T-cell (primary cell): Measurements from ENCODE around the gene FUNDC2. TPM values are rescaled to one million over a fixed set of nuclear protein-coding genes. Genes with fewer than 3 reads are reported as not detected.

Experiments used
- ATAC-seq, 4 experiments: fragments of 200-7000 bp in 3 of 4; fragments of 150-1000 bp in 1 of 4; cut with Tn5 transposase; replicated peaks in 1 of 4; 1 replicate in 3 of 4; 2 replicates in 1 of 4; pipeline ENCODE4 v1.10.0; 2021; ENCODE audit warnings: moderate library complexity in 3 of 4, mild to moderate bottlenecking in 2 of 4, moderate number of reproducible peaks in 1 of 4
- CTCF ChIA-PET, 2 donors: fragments of 300-600 bp; sonication (Branson Sonifier 250); formaldehyde crosslinking; loops; one replicate each; lab custom pipeline; 2022; ENCODE audit warnings: antibody characterized with exemption in 2 of 2; lab: Charles Lee
- POLR2A ChIA-PET, 2 donors: fragments of 300-600 bp; sonication (Branson Sonifier 250); formaldehyde crosslinking; loops; one replicate each; lab custom pipeline; 2022; ENCODE audit warnings: antibody characterized with exemption in 2 of 2; lab: Charles Lee
- DNase-seq, 35 experiments: peaks; one replicate each; pipeline versions ENCODE4 v3.0.0 to v3.0.0-alpha.2; 2013 to 2023
- H3K27ac ChIP-seq: one replicate; pipeline ENCODE4 v1.5.1; 2013; ENCODE audit warnings: low read length
- H3K27me3 ChIP-seq, 2 experiments: replicated peaks in 1 of 2; 1 replicate in 1 of 2; 2 replicates in 1 of 2; pipeline versions ENCODE4 v1.6.1 to v1.7.0; 2013; ENCODE audit warnings: low read length in 1 of 2, mixed read lengths in 1 of 2; ENCODE audit not compliant: control insufficient read depth in 2 of 2, insufficient read depth in 2 of 2; ENCODE audit errors: extremely low read depth in 1 of 2
- H3K36me3 ChIP-seq, 2 donors: 1 replicate in 1 of 2; 2 replicates in 1 of 2; pipeline versions ENCODE4 v1.6.1 to v1.7.0; 2013; ENCODE audit warnings: low read length in 1 of 2; ENCODE audit not compliant: control insufficient read depth in 2 of 2, insufficient read depth in 1 of 2; ENCODE audit errors: extremely low read depth in 1 of 2
- H3K4me1 ChIP-seq, 2 experiments: 1 replicate in 1 of 2; 2 replicates in 1 of 2; pipeline versions ENCODE4 v1.6.1 to v1.7.0; 2013; ENCODE audit warnings: low read length in 2 of 2, mixed read lengths in 1 of 2; ENCODE audit not compliant: insufficient read depth in 2 of 2, control insufficient read depth in 1 of 2; ENCODE audit errors: extremely low read depth in 1 of 2
- H3K4me3 ChIP-seq, 2 donors: 1 replicate in 1 of 2; 2 replicates in 1 of 2; pipeline versions ENCODE4 v1.5.1 to v1.7.0; 2013; ENCODE audit warnings: mild to moderate bottlenecking in 2 of 2, low read length in 1 of 2, moderate library complexity in 1 of 2; ENCODE audit not compliant: control insufficient read depth in 1 of 2; ENCODE audit errors: extremely low read depth in 1 of 2
- H3K9me3 ChIP-seq: 2 replicates; pipeline ENCODE4 v1.7.0; 2013
- H3K27ac Mint-ChIP-seq, 2 donors: one replicate each; pipeline ENCODE4 v1.8.0; 2020 to 2021; ENCODE audit warnings: mild to moderate bottlenecking in 2 of 2, mixed read lengths in 2 of 2
- H3K27me3 Mint-ChIP-seq, 2 donors: one replicate each; pipeline ENCODE4 v1.8.0; 2021 to 2022; ENCODE audit warnings: mixed read lengths in 2 of 2
- H3K36me3 Mint-ChIP-seq: one replicate; pipeline ENCODE4 v1.8.0; 2021; ENCODE audit warnings: mixed read lengths
- H3K4me1 Mint-ChIP-seq, 3 donors: one replicate each; pipeline ENCODE4 v1.8.0; 2020 to 2022; ENCODE audit warnings: mixed read lengths in 3 of 3, mild to moderate bottlenecking in 1 of 3
- H3K4me3 Mint-ChIP-seq, 3 donors: one replicate each; pipeline ENCODE4 v1.8.0; 2020 to 2022; ENCODE audit warnings: mild to moderate bottlenecking in 3 of 3, mixed read lengths in 3 of 3, moderate library complexity in 3 of 3
- H3K9me3 Mint-ChIP-seq, 3 donors: one replicate each; pipeline ENCODE4 v1.8.0; 2020 to 2022; ENCODE audit warnings: mixed read lengths in 3 of 3
- WGBS: methylation state at CpG from one replicate; pipeline ENCODE4 v1.1.5; 2013; ENCODE audit warnings: missing lambda C conversion rate; ENCODE audit not compliant: insufficient coverage; 5-methylcytosine and 5-hydroxymethylcytosine counted together
- total RNA-seq, 35 experiments: library from RNA in 6 of 35; stranded (reverse) in 6 of 35; fragments of 120-200 nt in 1 of 35; gene quantifications; one replicate each; pipeline versions ENCODE4 v1.2.1 to v1.2.4 and lab custom pipeline; 2013 to 2026

Gene FUNDC2, protein sequence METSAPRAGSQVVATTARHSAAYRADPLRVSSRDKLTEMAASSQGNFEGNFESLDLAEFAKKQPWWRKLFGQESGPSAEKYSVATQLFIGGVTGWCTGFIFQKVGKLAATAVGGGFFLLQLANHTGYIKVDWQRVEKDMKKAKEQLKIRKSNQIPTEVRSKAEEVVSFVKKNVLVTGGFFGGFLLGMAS
- total RNA-seq: 10 to 100 TPM; 50.2 to 56.2 (median 53.0) TPM
- 71.5 TPM for total RNA-seq (2013)
- total RNA-seq (lab: John Stamatoyannopoulos, UW): 37.7 to 144 (median 50.2) reads per million in 29 experiments

DNA sequence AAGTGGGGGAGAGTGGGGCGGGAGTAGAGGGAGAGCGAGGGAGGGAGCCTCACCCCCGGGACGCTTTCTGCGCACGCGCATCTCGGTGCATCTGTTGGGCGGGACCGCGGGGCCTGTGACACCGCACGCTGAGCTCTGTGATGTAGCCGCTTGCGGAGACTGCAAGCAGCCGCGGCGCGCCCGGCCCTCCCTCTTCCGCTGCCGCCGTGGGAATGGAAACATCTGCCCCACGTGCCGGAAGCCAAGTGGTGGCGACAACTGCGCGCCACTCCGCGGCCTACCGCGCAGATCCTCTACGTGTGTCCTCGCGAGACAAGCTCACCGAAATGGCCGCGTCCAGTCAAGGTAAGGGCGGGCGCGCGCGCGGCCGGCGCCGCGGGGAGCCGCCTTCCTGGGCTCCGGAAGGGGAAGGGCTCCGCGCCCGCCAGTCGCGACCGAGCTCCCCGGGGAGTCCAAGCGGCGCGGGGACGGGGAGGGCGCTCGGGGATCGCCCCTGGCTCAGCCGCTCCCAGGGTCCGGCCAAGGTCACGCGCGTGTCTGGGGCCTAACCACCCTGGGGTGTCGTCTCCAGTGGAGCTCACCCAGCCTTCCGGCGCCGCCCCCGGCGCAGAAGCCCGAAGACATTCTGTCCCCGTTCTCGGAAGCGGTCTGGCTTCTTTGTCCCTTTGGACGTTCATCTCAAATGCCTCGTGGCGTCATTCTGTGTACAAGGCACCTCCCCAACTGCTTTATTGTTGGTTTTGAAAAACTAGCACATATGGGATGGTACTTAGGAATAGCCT is at the start of gene FUNDC2:
Gene FUNDC2 (plus strand): TSS at position 118 of the 782 bp plus-strand sequence. CDS start 95 bp downstream, at position 213.
- Mint-ChIP-seq H3K9me3 (no peaks in the 10 kb centered on the region), H3K4me1 (peaks cover 23 to 28% (median 27%) of the 10 kb centered on the region in 3 donors), H3K27ac (peak within 1 kb of the TSS; percentile 90 to 94), H3K36me3 (no peaks in the 10 kb centered on the region), H3K27me3 (peaks cover 0 to 14% of the 10 kb centered on the region in 2 donors), H3K4me3 (peak within 1 kb of the TSS; percentile 80 to 89 (median 84))
- Histone ChIP-seq H3K4me1 (peaks cover 0 to 7% of the 10 kb centered on the region in 2 experiments), H3K27me3 (no peaks in the 10 kb centered on the region), H3K4me3 (peak within 1 kb of the TSS; percentile 60 to 79), H3K9me3 (no peaks in the 10 kb centered on the region), H3K27ac (peak within 1 kb of the TSS; percentile 94), H3K36me3 (no peaks in the 10 kb centered on the region)
- POLR2A ChIA-PET: interaction anchor here in 1 of 2 donors (0.6 to 1.0 kb wide), 5 partner anchors 11 to 109 kb away, joined by 3 to 6 read pairs (median 3); no protein-coding TSS in a partner anchor
- under 1% methylated on average over 70 of the region's 82 CpGs for WGBS
- ATAC-seq (peak; percentile 91 to 94 (median 93)), DNase-seq (peak; percentile 81 to 97 (median 93))
- CTCF ChIA-PET: interaction anchor here in 1 of 2 donors (0.6 to 1.4 kb wide), 6 partner anchors 8 to 1101 kb away, joined by 3 to 10 read pairs (median 5); partner anchors contain the start of genes CMC4 and MTCP1

DNA sequence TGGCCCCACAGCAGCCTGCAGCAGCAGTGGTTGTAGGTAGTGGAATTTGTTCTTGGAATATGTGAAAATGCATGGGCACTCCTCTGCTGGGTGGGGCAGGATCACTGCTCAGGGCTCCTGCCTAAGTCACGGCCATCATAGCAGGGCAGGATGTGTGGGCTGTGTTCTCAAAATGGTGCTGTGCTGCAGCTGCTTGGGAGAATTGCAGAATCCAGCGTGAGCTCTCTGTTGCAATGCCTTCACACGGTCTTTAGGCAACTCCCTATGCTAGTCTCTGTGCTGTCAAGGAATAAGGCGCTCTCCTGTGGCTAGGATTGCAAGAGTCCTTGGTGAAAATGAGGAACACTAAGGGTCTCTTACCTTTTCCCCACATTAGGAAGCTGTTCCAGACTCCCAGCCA is 47.0 kb upstream of the FUNDC2 start:
- peaks cover 0 to 8% of the 10 kb centered on the region in 2 experiments for H3K4me1 ChIP-seq
- CTCF ChIA-PET: interaction anchor here in 1 of 2 donors (0.7 to 1.4 kb wide), 5 partner anchors 62 to 93 kb away, joined by 3 to 6 read pairs (median 3); no protein-coding TSS in a partner anchor
- H3K4me3 ChIP-seq: no peak overlapping the region
- no peak overlapping the region for H3K4me3 Mint-ChIP-seq
- 80% methylated on average over 1 of the region's 4 CpGs for WGBS
- DNase-seq: no peak
- H3K27me3 ChIP-seq: no peaks in the 10 kb centered on the region
- no peaks in the 10 kb centered on the region for H3K9me3 ChIP-seq
- H3K27ac Mint-ChIP-seq: no peak overlapping the region
- H3K36me3 ChIP-seq: no peaks in the 10 kb centered on the region
- ATAC-seq: no peak
- no peak overlapping the region for H3K27ac ChIP-seq
- H3K4me1 Mint-ChIP-seq: peaks cover 7 to 11% (median 7%) of the 10 kb centered on the region in 3 donors
- H3K27me3 Mint-ChIP-seq: peaks cover 0 to 5% of the 10 kb centered on the region in 2 donors
- POLR2A ChIA-PET: no interaction called here
- peaks cover 0 to 5% (median 0%) of the 10 kb centered on the region in 3 donors for H3K9me3 Mint-ChIP-seq
- H3K36me3 Mint-ChIP-seq: no peaks in the 10 kb centered on the region

DNA sequence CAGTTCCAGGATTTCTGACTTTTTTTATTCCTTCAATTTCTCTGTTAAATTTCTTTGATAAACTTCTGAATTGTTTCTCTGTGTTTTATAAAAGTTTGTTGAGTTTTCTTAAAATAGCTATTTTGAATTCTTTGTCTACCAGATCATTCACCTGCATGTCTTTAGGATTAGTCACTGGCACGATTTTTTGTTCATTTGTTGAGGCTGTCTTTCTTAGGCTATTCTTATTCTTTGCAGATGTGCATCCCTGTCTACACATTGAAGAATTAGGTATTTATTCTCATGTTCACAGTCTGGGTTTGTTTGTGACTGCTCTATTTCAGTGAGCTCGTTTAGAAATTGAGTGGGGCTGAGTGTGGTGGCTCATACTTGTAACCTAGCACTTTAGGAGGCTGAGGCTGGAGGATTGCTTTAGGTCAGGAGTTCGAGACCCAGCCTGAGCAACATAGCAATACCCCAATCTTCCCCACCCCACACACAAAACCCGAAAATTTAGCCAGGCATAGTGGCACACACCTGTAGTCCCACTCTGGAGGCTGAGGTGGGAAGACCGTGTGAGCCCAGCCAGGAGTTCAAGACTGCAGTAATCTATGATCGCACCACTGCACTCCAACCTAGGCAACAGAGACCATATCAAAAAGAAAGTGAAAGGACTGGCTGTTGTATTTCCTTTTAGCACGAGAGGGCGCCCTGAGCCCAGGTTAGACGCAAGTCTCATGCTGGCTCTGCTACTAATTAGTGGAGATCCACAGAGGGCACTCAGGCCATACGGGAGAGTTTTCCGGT is 46.1 kb upstream of the FUNDC2 start:
- no peaks in the 10 kb centered on the region for H3K36me3 ChIP-seq
- Mint-ChIP-seq H3K9me3 (peaks cover 0 to 5% (median 0%) of the 10 kb centered on the region in 3 donors), H3K27ac (peak overlapping the region; percentile 82 to 87), H3K36me3 (no peaks in the 10 kb centered on the region), H3K27me3 (peaks cover 0 to 5% of the 10 kb centered on the region in 2 donors), H3K4me3 (peak overlapping the region; percentile 74 to 81 (median 76)), H3K4me1 (peaks cover 7 to 11% (median 7%) of the 10 kb centered on the region in 3 donors)
- ChIA-PET CTCF (interaction anchor here in 1 of 2 donors (0.7 to 1.4 kb wide), 5 partner anchors 63 to 92 kb away, joined by 3 to 6 read pairs (median 3); no protein-coding TSS in a partner anchor), POLR2A (no interaction called here)
- 0% methylated on average over 3 of the region's 11 CpGs for WGBS
- H3K9me3 ChIP-seq: no peaks in the 10 kb centered on the region
- DNase-seq (peak; percentile 34 to 86 (median 68)), ATAC-seq (peak; percentile 93 to 99 (median 98))
- H3K4me3 ChIP-seq: peak overlapping the region; percentile 2 to 43
- peak overlapping the region; percentile 43 for H3K27ac ChIP-seq
- no peaks in the 10 kb centered on the region for H3K27me3 ChIP-seq
- peaks cover 0 to 8% of the 10 kb centered on the region in 2 experiments for H3K4me1 ChIP-seq

DNA sequence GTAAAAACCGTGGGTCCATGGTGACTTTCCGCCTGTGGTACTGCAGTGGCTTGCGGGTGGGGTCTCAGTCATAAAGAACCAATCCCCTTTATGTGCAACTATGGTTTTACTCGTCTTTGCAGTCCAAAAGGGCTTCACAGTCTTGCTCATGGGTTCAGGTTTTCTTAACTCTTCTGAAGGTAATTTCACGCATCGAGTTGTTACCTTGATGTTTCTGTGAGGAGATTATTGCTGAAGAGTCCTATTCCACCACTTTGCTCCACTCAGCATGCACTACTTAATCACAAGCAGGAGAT is 45.6 kb upstream of the FUNDC2 start:
- DNase-seq (no peak), ATAC-seq (peak in 3 of 4 experiments; percentile 25 to 56 (median 45))
- ChIA-PET POLR2A (no interaction called here), CTCF (no interaction called here)
- Histone ChIP-seq H3K27me3 (no peaks in the 10 kb centered on the region), H3K4me1 (peaks cover 0 to 8% of the 10 kb centered on the region in 2 experiments), H3K9me3 (no peaks in the 10 kb centered on the region), H3K27ac (no peak overlapping the region), H3K36me3 (no peaks in the 10 kb centered on the region), H3K4me3 (peak overlapping the region in 1 of 2 donors; percentile 2)
- Mint-ChIP-seq H3K4me3 (peak overlapping the region; percentile 74 to 81 (median 76)), H3K36me3 (no peaks in the 10 kb centered on the region), H3K4me1 (peaks cover 7 to 11% (median 7%) of the 10 kb centered on the region in 3 donors), H3K27me3 (peaks cover 0 to 5% of the 10 kb centered on the region in 2 donors), H3K27ac (peak overlapping the region in 1 of 2 donors; percentile 87), H3K9me3 (peaks cover 0 to 5% (median 0%) of the 10 kb centered on the region in 3 donors)
- WGBS: no CpG with 5 or more reads among the region's 6 CpGs

GRCh38 chrX:154986826-154987575 is 39.6 kb upstream of the FUNDC2 start:
- ATAC-seq (no peak), DNase-seq (peak in 1 of 35 experiments; percentile 11)
- Histone ChIP-seq H3K27me3 (no peaks in the 10 kb centered on the region), H3K36me3 (no peaks in the 10 kb centered on the region), H3K4me1 (no peaks in the 10 kb centered on the region), H3K4me3 (no peak overlapping the region), H3K9me3 (no peaks in the 10 kb centered on the region), H3K27ac (no peak overlapping the region)
- POLR2A ChIA-PET: no interaction called here
- Mint-ChIP-seq H3K4me1 (no peaks in the 10 kb centered on the region), H3K9me3 (no peaks in the 10 kb centered on the region), H3K36me3 (no peaks in the 10 kb centered on the region), H3K27me3 (peaks cover 0 to 3% of the 10 kb centered on the region in 2 donors), H3K4me3 (no peak overlapping the region), H3K27ac (no peak overlapping the region)
- no CpG with 5 or more reads among the region's 3 CpGs for WGBS
- CTCF ChIA-PET: interaction anchor here in 1 of 2 donors (1.1 kb wide), 1 partner anchor 69 kb away, joined by 3 read pairs; no protein-coding TSS in a partner anchor
